Activated CD4-positive, alpha-beta T cell treated with anti-CD3 and anti-CD28 coated beads, Interleukin-2, Interleukin-4, amounts not matched to agents 100 ng/mL and 50 ng/mL, durations not matched to agents 16 hours and 8 hours (primary cell): ENCODE measurements around the gene TXNIP.
A peak's percentile ranks its signal among the peaks of the same experiment; 100 is the strongest.

Experiments used
- DNase-seq: peaks from one replicate; pipeline ENCODE4 v3.0.0-alpha.2; 2020; ENCODE audit warnings: low spot score

Gene TXNIP

GRCh38 chr1:145962157-145963102, 33.9 kb downstream of the TXNIP start:
- DNase-seq: no peak

- DNase-seq: peak; percentile 54
Observed at GRCh38 chr1:145961425-145962156, 34.8 kb downstream of the TXNIP start.

GRCh38 chr1:145961109-145961424, 35.3 kb downstream of the TXNIP start:
- DNase-seq: no peak

- DNase-seq: no peak
Observed at GRCh38 chr1:145960468-145961108, 35.8 kb downstream of the TXNIP start.

GRCh38 chr1:145959957-145960467, 36.4 kb downstream of the TXNIP start:
- no peak for DNase-seq

- DNase-seq: no peak
Observed at GRCh38 chr1:145959333-145959732, 37.0 kb downstream of the TXNIP start.

- DNase-seq: no peak
Observed at GRCh38 chr1:145958734-145959133, 37.6 kb downstream of the TXNIP start.

- DNase-seq: peak; percentile 98
Observed at GRCh38 chr1:145957443-145958319, 38.7 kb downstream of the TXNIP start, which contains the start of gene LIX1L. LIX1L (minus strand) TSS chr1:145958017; CDS start chr1:145957927, 90 bp downstream.

- DNase-seq: no peak
Observed at GRCh38 chr1:145956781-145957442, 39.5 kb downstream of the TXNIP start.

- no peak for DNase-seq
Observed at GRCh38 chr1:145956361-145956760, 40.0 kb downstream of the TXNIP start.

GRCh38 chr1:145955436-145955835, 40.9 kb downstream of the TXNIP start:
- no peak for DNase-seq

GRCh38 chr1:145953861-145954260, 42.5 kb downstream of the TXNIP start:
- DNase-seq: no peak

GRCh38 chr1:145952903-145953302, 43.5 kb downstream of the TXNIP start:
- DNase-seq: no peak

GRCh38 chr1:145951526-145951925, 44.9 kb downstream of the TXNIP start:
- DNase-seq: no peak

- no peak for DNase-seq
Observed at GRCh38 chr1:145949219-145949618, 47.2 kb downstream of the TXNIP start.

GRCh38 chr1:145947551-145947950, 48.8 kb downstream of the TXNIP start:
- no peak for DNase-seq

- no peak for DNase-seq
Observed at GRCh38 chr1:145946477-145946986, 49.8 kb downstream of the TXNIP start.

GRCh38 chr1:145944532-145944931, 51.8 kb downstream of the TXNIP start:
- no peak for DNase-seq

GRCh38 chr1:145942871-145943270, 53.5 kb downstream of the TXNIP start:
- DNase-seq: no peak
